Lower leg skin (tissue), 4 donors: Measurements from ENCODE around the gene SH3BP1. TPM values are rescaled to one million over a fixed set of nuclear protein-coding genes. Genes with fewer than 3 reads are reported as not detected.
A peak's percentile ranks its signal among the peaks of the same experiment; 100 is the strongest.
"Not testable (repeated sequence)": the region's sequence is repeated elsewhere in the genome, so short reads cannot be mapped to it uniquely, and the experiment has no call there.

Experiments used
- DNase-seq, 2 donors: peaks; one replicate each; pipeline ENCODE4 v3.0.0-alpha.2; 2019; ENCODE audit warnings: low spot score in 2 of 2
- H3K4me3 ChIP-seq: fragments of 200-600 bp; sonication (generic); 2 replicates; pipeline ENCODE4 v1.5.1; 2017; ENCODE audit warnings: mild to moderate bottlenecking, low read depth; ENCODE audit not compliant: poor library complexity, severe bottlenecking
- CTCF ChIP-seq, 3 donors: fragments of 450-650 bp; IDR thresholded peaks; one replicate each; pipeline ENCODE4 v1.5.1; 2016; ENCODE audit warnings: antibody characterized with exemption in 3 of 3, mild to moderate bottlenecking in 3 of 3, moderate library complexity in 2 of 3
- POLR2A ChIP-seq, 2 donors: fragments of 450-650 bp; IDR thresholded peaks; one replicate each; pipeline ENCODE4 v1.6.1; 2016 to 2017; ENCODE audit warnings: antibody characterized with exemption in 2 of 2, mild to moderate bottlenecking in 1 of 2, moderate library complexity in 1 of 2
- WGBS, 2 donors: methylation state at CpG; one replicate each; pipeline ENCODE4 v1.1.5; 2018; 5-methylcytosine and 5-hydroxymethylcytosine counted together
- intact Hi-C: fragments of 100-400 bp; cut with DNase I; formaldehyde crosslinking; loops from one replicate; pipeline ENCODE4 v1.15.0; 2023; ENCODE audit warnings: low total_unique reads
- total RNA-seq, 4 donors: library from RNA; depleted of rRNA; stranded (reverse); fragments of >200 nt; gene quantifications; one replicate each; pipeline ENCODE4 v1.1.0, GENCODE V29; 2016

Gene SH3BP1
- total RNA-seq, 4 donors from 2014 or later: 29.1 to 83.3 (median 60.3) TPM

GRCh38 chr22:37690407-37690806 is 50.9 kb downstream of the SH3BP1 start:
- no peak for TF ChIP-seq POLR2A (IDR thresholded peaks at IDR 0.05)
- no peak for TF ChIP-seq CTCF (IDR thresholded peaks at IDR 0.05)
- no peak for DNase-seq
- intact Hi-C loops: no loop called here
- WGBS, 2 donors: 52 to 55% methylated on average over 5 to 7 of the region's 7 CpGs
- no peak overlapping the region for H3K4me3 ChIP-seq

GRCh38 chr22:37690901-37691504 is 51.5 kb downstream of the SH3BP1 start:
- WGBS, 2 donors: 66 to 78% methylated on average over 18 of the region's 18 CpGs

GRCh38 chr22:37692627-37693285 is 53.3 kb downstream of the SH3BP1 start:
- no peak for TF ChIP-seq CTCF (IDR thresholded peaks at IDR 0.05)
- TF ChIP-seq POLR2A (IDR thresholded peaks at IDR 0.05): no peak
- WGBS, 2 donors: 85 to 87% methylated on average over 14 to 15 of the region's 15 CpGs
- intact Hi-C loops: no loop called here
- H3K4me3 ChIP-seq: no peak overlapping the region
- DNase-seq: no peak

More at GRCh38 chr22:37690901-37691504, 51.5 kb downstream of the SH3BP1 start:
- intact Hi-C loops: no loop called here
- TF ChIP-seq CTCF (IDR thresholded peaks at IDR 0.05): no peak
- no peak for TF ChIP-seq POLR2A (IDR thresholded peaks at IDR 0.05)
- DNase-seq: peak in 1 of 2 donors; percentile 38
- H3K4me3 ChIP-seq: no peak overlapping the region

- H3K4me3 ChIP-seq, intact Hi-C loops, DNase-seq: not testable (repeated sequence)
- 60 to 82% methylated on average over 7 of the region's 7 CpGs for WGBS, 2 donors
Observed at GRCh38 chr22:37694131-37694530, 54.7 kb downstream of the SH3BP1 start.

GRCh38 chr22:37696260-37696656 is 56.8 kb downstream of the SH3BP1 start:
- WGBS, 2 donors: 22 to 23% methylated on average over 13 of the region's 13 CpGs
- intact Hi-C loops, H3K4me3 ChIP-seq, DNase-seq: not testable (repeated sequence)

- peak; percentile 94 to 98 for DNase-seq
- no peak for TF ChIP-seq POLR2A (IDR thresholded peaks at IDR 0.05)
- no peak for TF ChIP-seq CTCF (IDR thresholded peaks at IDR 0.05)
- 13 to 18% methylated on average over 31 to 38 of the region's 39 CpGs for WGBS, 2 donors
- intact Hi-C loops: no loop called here
- H3K4me3 ChIP-seq: no peak within 1 kb of the TSS
Observed at GRCh38 chr22:37696657-37697537, 57.4 kb downstream of the SH3BP1 start, which contains the start of gene TRIOBP. TSS of gene TRIOBP (plus strand) at chr22:37697048. CDS start at chr22:37701366, 4,318 bp downstream.
